Astrocyte (in vitro differentiated cells and primary cell): ENCODE results near the gene INSYN2A.

Source experiments
- EZH2 ChIP-seq: IDR thresholded peaks from 2 replicates; pipeline ENCODE4 v1.6.1; 2012; ENCODE audit warnings: mild to moderate bottlenecking, low read length, inconsistent platforms; ENCODE audit not compliant: insufficient read depth
- TF ChIP-seq, protein P1 (sequence below): IDR thresholded peaks from 2 replicates; pipeline ENCODE4 v1.5.1; 2011; ENCODE audit warnings: low read depth, mild to moderate bottlenecking, inconsistent platforms, low read length, moderate library complexity; ENCODE audit not compliant: insufficient read depth

DNA sequence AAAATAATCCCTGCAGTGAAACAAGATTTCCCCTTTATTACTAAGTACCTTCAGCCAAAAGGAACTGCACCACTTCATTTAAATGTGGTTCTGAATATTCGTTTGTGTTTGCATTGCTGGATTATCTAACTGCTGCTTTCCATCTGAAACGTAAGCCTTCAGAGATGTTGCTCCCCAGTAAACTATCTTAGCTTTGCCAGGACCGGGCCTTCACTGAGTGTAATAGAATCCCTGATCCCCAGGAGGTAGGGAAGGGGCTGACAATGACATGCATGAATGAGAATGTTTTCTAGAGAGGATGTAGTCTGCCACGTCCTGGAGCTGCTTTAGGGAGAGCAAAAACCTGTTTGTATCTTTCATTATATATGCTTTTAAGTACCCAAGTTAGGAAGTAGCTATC is 19.5 kb upstream of the INSYN2A start:
- TF ChIP-seq, protein P1, sequence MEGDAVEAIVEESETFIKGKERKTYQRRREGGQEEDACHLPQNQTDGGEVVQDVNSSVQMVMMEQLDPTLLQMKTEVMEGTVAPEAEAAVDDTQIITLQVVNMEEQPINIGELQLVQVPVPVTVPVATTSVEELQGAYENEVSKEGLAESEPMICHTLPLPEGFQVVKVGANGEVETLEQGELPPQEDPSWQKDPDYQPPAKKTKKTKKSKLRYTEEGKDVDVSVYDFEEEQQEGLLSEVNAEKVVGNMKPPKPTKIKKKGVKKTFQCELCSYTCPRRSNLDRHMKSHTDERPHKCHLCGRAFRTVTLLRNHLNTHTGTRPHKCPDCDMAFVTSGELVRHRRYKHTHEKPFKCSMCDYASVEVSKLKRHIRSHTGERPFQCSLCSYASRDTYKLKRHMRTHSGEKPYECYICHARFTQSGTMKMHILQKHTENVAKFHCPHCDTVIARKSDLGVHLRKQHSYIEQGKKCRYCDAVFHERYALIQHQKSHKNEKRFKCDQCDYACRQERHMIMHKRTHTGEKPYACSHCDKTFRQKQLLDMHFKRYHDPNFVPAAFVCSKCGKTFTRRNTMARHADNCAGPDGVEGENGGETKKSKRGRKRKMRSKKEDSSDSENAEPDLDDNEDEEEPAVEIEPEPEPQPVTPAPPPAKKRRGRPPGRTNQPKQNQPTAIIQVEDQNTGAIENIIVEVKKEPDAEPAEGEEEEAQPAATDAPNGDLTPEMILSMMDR: no peak
- no peak for TF ChIP-seq EZH2
